PC-9 (cell line): ENCODE data around the gene ADAMTS13.

Source experiments
- EZH2 ChIP-seq: fragments of 200-600 bp; sonication (generic); IDR thresholded peaks from 2 replicates; pipeline ENCODE4 v1.8.0; 2017; ENCODE audit warnings: antibody characterized with exemption, low read depth
- TF ChIP-seq, protein P1 (sequence below): fragments of 200-600 bp; sonication (generic); conservative IDR thresholded peaks from 2 replicates; pipeline ENCODE4 v1.6.1; 2017; ENCODE audit warnings: mixed run types, antibody characterized with exemption, mild to moderate bottlenecking, moderate library complexity

DNA sequence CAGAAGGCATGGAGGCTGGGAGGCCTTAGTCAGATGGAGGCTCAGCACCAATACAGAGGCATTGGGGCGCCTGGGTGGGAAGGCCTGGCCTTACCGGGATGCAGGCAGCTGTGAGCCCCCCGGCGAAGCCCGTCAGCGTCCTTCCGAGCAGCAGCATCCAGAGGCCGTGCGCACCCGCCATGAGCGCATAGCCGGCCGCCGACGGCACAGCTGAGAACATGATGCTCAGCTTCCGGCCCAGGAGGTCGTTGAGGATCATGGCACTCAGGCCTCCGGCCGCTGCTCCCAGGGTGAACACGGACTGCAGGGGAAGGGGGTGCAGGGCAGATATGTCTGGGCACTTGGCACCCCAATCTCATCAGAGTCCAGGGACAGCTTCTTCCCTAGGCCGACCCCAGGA, 54.8 kb downstream of the ADAMTS13 start:
- TF ChIP-seq EZH2: no peak
- TF ChIP-seq, protein P1, sequence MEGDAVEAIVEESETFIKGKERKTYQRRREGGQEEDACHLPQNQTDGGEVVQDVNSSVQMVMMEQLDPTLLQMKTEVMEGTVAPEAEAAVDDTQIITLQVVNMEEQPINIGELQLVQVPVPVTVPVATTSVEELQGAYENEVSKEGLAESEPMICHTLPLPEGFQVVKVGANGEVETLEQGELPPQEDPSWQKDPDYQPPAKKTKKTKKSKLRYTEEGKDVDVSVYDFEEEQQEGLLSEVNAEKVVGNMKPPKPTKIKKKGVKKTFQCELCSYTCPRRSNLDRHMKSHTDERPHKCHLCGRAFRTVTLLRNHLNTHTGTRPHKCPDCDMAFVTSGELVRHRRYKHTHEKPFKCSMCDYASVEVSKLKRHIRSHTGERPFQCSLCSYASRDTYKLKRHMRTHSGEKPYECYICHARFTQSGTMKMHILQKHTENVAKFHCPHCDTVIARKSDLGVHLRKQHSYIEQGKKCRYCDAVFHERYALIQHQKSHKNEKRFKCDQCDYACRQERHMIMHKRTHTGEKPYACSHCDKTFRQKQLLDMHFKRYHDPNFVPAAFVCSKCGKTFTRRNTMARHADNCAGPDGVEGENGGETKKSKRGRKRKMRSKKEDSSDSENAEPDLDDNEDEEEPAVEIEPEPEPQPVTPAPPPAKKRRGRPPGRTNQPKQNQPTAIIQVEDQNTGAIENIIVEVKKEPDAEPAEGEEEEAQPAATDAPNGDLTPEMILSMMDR: no peak
